ENCODE data around the gene COL8A2.

Gene COL8A2

GRCh38 chr1:36088577-36089392, 36.2 kb downstream of the COL8A2 start, which contains the start of gene ADPRS:
Gene ADPRS, plus strand, starts transcription at chr1:36088892. Its CDS starts 13 bp downstream, at chr1:36088905.
- peak; percentile 92 for DNase-seq

- DNase-seq: no peak
These were observed 36.8 kb downstream of the COL8A2 start for GRCh38 chr1:36088265-36088576.

- DNase-seq: no peak
These were observed 37.5 kb downstream of the COL8A2 start for GRCh38 chr1:36087233-36088123.

- DNase-seq: no peak
These were observed 38.3 kb downstream of the COL8A2 start for GRCh38 chr1:36086529-36087232.

GRCh38 chr1:36085686-36086526, 39.1 kb downstream of the COL8A2 start:
- no peak for DNase-seq

GRCh38 chr1:36085126-36085525, 39.9 kb downstream of the COL8A2 start:
- no peak for DNase-seq

GRCh38 chr1:36084497-36085115, 40.4 kb downstream of the COL8A2 start:
- DNase-seq: no peak

GRCh38 chr1:36083635-36084496, 41.2 kb downstream of the COL8A2 start, which contains the start of gene TEKT2:
Gene TEKT2, plus strand, starts transcription at chr1:36084094. Its CDS starts 828 bp downstream, at chr1:36084922.
- DNase-seq: no peak

- no peak for DNase-seq
These were observed 41.8 kb downstream of the COL8A2 start for GRCh38 chr1:36083219-36083618.

GRCh38 chr1:36081926-36082485, 43.0 kb downstream of the COL8A2 start:
- DNase-seq: no peak

- no peak for DNase-seq
These were observed 44.2 kb downstream of the COL8A2 start for GRCh38 chr1:36080801-36081200.

- DNase-seq: no peak
These were observed 44.8 kb downstream of the COL8A2 start for GRCh38 chr1:36080236-36080635.

GRCh38 chr1:36076979-36077573, 47.9 kb downstream of the COL8A2 start:
- no peak for DNase-seq

GRCh38 chr1:36070349-36070748, 54.7 kb downstream of the COL8A2 start:
- no peak for DNase-seq

- DNase-seq: no peak
These were observed 56.2 kb downstream of the COL8A2 start for GRCh38 chr1:36068866-36069265.

GRCh38 chr1:36067871-36068270, 57.2 kb downstream of the COL8A2 start:
- DNase-seq: no peak

GRCh38 chr1:36062315-36062714, 62.7 kb downstream of the COL8A2 start:
- DNase-seq: no peak

GRCh38 chr1:36055706-36056105, 69.3 kb downstream of the COL8A2 start:
- no peak for DNase-seq

- no peak for DNase-seq
These were observed 71.0 kb downstream of the COL8A2 start for GRCh38 chr1:36053978-36054377.

GRCh38 chr1:36051821-36052220, 73.2 kb downstream of the COL8A2 start:
- no peak for DNase-seq
